ENCODE results near the gene KLHL6. TPM values are rescaled to one million over a fixed set of nuclear protein-coding genes. Genes with fewer than 3 reads are reported as not detected.

Gene KLHL6
- total and polyA plus RNA-seq, 2 of the 13 experiments (the other 11 are each of a cell fraction or from before 2014, with no cell fraction given), result not detected

- ATAC-seq (no peak), DNase-seq (ENCODE audit: low spot score) (no peak), FAIRE-seq (no peak)
- ChIA-PET CTCF (ENCODE audit: low intra/inter-chr PET ratio, low total read pairs) (no interaction called here), POLR2A (no interaction called here)
- Histone ChIP-seq H3K9ac (ENCODE audit: insufficient read depth, low read depth, low read length) (no peak overlapping the region), H2AFZ (ENCODE audit: low read length) (no peak overlapping the region), H3K4me2 (ENCODE audit: low read depth, low read length) (no peak overlapping the region), H3K79me2 (ENCODE audit: insufficient read depth, low read length) (no peaks in the 10 kb centered on the region), H3K9me3 (ENCODE audit: low read length) (no peaks in the 10 kb centered on the region), H3K27me3 (ENCODE audit: control insufficient read depth in 1 of 2, insufficient read depth in 2 of 2, low read length in 2 of 2) (no peaks in the 10 kb centered on the region), H3K27ac (ENCODE audit: extremely low read length, insufficient read depth, low read length) (no peak overlapping the region), H3K36me3 (replicated peaks in 1 of 2; ENCODE audit: control insufficient read depth in 1 of 2, insufficient read depth in 2 of 2, low read length in 2 of 2) (no peaks in the 10 kb centered on the region), H4K20me1 (ENCODE audit: insufficient read depth, low read length) (no peaks in the 10 kb centered on the region), H3K4me1 (ENCODE audit: insufficient read depth, low read length) (peaks cover 10% of the 10 kb centered on the region), H3K4me3 (replicated peaks in 1 of 3; ENCODE audit: insufficient read depth in 1 of 3, low read depth in 2 of 3, low read length in 3 of 3) (no peak overlapping the region)
- BruUV-seq (replicated peaks), result no TSS peak
- in situ Hi-C loops (cut with HindIII; ENCODE audit: extremely low pct_ligation_motif_present, low pct_unique_long_range_greater_than_20kb) (no loop called here), intact Hi-C loops (cut with micrococcal nuclease; ENCODE audit: unreplicated experiment) (no loop called here)
- TF ChIP-seq, protein P1, sequence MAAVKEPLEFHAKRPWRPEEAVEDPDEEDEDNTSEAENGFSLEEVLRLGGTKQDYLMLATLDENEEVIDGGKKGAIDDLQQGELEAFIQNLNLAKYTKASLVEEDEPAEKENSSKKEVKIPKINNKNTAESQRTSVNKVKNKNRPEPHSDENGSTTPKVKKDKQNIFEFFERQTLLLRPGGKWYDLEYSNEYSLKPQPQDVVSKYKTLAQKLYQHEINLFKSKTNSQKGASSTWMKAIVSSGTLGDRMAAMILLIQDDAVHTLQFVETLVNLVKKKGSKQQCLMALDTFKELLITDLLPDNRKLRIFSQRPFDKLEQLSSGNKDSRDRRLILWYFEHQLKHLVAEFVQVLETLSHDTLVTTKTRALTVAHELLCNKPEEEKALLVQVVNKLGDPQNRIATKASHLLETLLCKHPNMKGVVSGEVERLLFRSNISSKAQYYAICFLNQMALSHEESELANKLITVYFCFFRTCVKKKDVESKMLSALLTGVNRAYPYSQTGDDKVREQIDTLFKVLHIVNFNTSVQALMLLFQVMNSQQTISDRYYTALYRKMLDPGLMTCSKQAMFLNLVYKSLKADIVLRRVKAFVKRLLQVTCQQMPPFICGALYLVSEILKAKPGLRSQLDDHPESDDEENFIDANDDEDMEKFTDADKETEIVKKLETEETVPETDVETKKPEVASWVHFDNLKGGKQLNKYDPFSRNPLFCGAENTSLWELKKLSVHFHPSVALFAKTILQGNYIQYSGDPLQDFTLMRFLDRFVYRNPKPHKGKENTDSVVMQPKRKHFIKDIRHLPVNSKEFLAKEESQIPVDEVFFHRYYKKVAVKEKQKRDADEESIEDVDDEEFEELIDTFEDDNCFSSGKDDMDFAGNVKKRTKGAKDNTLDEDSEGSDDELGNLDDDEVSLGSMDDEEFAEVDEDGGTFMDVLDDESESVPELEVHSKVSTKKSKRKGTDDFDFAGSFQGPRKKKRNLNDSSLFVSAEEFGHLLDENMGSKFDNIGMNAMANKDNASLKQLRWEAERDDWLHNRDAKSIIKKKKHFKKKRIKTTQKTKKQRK (IDR thresholded peaks at IDR 0.05; ENCODE audit: low read length), result no peak
- TF ChIP-seq SMARCC2 (IDR thresholded peaks at IDR 0.05) (no peak), MAFG (CRISPR knock-in tag; IDR thresholded peaks at IDR 0.05) (no peak), EZH2 (conservative IDR thresholded peaks at IDR 0.05; ENCODE audit: low read depth, low read length) (no peak), XRCC5 (optimal IDR thresholded peaks at IDR 0.05; ENCODE audit: low read length) (no peak), ZNF556 (CRISPR knock-in tag; IDR thresholded peaks at IDR 0.05; ENCODE audit: borderline replicate concordance) (no peak), PAXIP1 (CRISPR knock-in tag; conservative IDR thresholded peaks at IDR 0.05) (no peak), ZNF354B (CRISPR knock-in tag; IDR thresholded peaks at IDR 0.05) (no peak)
- 27% methylated on average over 5 of the region's 5 CpGs for WGBS (ENCODE audit: low lambda C conversion rate)
These were observed 1.2 kb upstream of the KLHL6 start for GRCh38 chr3:183556722-183557121.

Measured in HepG2 (cell line).